Measurements from ENCODE around the gene AIRE. TPM values are rescaled to one million over a fixed set of nuclear protein-coding genes. Genes with fewer than 3 reads are reported as not detected.

AIRE gene
- total and polyA plus RNA-seq, 2 of the 13 experiments (the other 11 are each of a cell fraction or from before 2014, with no cell fraction given) = not detected

DNA sequence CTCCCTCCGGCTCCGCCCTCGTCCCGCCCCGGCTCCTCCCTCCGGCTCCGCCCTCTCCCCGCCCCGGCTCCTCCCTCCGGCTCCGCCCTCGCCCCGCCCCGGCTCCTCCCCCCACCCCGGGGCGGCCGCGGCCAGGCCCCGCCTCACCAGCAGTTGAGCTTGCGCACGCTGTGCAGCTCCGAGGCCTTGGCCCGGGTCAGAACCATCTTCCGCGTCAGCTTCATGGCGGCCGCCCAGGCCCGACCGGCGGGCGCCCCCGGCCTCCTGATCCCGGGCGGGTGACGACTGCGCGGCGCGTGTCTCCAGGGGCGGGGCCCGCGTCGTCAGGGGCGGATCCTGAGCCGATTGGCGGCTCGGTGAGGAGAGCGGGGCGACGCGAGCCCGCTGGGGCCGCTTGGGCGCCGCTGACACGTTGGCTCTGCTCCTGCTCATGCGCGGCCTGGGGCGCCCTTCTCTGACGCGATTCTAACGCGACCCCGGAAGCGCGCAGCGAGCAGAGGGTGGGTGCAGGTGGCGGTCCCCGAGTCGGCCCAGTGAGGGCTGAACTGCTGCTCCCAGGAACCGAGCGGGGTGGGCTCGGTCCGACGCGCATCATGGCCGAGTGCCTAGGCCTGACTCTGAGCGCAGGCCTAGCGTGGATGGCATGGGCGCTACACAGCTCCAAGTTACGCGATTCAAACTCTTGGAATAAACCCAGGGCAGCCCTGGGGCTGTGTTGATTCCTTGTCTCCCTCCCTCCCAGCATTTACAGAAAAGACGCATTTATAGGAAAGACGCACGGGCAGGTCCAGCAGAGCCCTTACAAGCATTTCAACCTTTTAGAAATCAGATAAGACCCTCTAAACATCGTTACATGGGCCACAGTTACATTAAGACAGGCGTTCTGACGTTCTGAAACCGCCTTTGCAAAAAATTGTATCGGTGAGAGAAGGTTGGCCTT, 53.6 kb downstream of the AIRE start, which contains the start of gene CFAP410 (continued):
- TF ChIP-seq, protein P1, sequence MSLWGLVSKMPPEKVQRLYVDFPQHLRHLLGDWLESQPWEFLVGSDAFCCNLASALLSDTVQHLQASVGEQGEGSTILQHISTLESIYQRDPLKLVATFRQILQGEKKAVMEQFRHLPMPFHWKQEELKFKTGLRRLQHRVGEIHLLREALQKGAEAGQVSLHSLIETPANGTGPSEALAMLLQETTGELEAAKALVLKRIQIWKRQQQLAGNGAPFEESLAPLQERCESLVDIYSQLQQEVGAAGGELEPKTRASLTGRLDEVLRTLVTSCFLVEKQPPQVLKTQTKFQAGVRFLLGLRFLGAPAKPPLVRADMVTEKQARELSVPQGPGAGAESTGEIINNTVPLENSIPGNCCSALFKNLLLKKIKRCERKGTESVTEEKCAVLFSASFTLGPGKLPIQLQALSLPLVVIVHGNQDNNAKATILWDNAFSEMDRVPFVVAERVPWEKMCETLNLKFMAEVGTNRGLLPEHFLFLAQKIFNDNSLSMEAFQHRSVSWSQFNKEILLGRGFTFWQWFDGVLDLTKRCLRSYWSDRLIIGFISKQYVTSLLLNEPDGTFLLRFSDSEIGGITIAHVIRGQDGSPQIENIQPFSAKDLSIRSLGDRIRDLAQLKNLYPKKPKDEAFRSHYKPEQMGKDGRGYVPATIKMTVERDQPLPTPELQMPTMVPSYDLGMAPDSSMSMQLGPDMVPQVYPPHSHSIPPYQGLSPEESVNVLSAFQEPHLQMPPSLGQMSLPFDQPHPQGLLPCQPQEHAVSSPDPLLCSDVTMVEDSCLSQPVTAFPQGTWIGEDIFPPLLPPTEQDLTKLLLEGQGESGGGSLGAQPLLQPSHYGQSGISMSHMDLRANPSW (CRISPR knock-in tag; IDR thresholded peaks at IDR 0.05; ENCODE audit: borderline replicate concordance) = peak; percentile 70; the same call in 1 of the 2 replicates
- TF ChIP-seq HNRNPH1 (optimal IDR thresholded peaks at IDR 0.05; ENCODE audit: low read depth, low read length) (peak; percentile 47), SALL2 (CRISPR knock-in tag; IDR thresholded peaks at IDR 0.05) (peak; percentile 94), SCMH1 (CRISPR knock-in tag; IDR thresholded peaks at IDR 0.05; ENCODE audit: borderline replicate concordance) (no peak), MED13 (CRISPR knock-in tag; IDR thresholded peaks at IDR 0.05) (no peak), TAF1 (CRISPR knock-in tag; IDR thresholded peaks at IDR 0.05) (peak; percentile 96), SOX5 (CRISPR knock-in tag; IDR thresholded peaks at IDR 0.05; ENCODE audit: borderline replicate concordance) (peak; percentile 31; the same call in 1 of the 2 replicates), STAT5B (CRISPR knock-in tag; IDR thresholded peaks at IDR 0.05) (no peak), HMG20A (CRISPR knock-in tag; IDR thresholded peaks at IDR 0.05; ENCODE audit: borderline replicate concordance) (no peak), NRL (CRISPR knock-in tag; IDR thresholded peaks at IDR 0.05; ENCODE audit: borderline replicate concordance) (peak; percentile 88), NFKBIZ (CRISPR knock-in tag; IDR thresholded peaks at IDR 0.05) (peak; percentile 60; the same call in 1 of the 2 replicates), ZNF558 (CRISPR knock-in tag; IDR thresholded peaks at IDR 0.05; ENCODE audit: borderline replicate concordance) (no peak), HDAC2 (CRISPR knock-in tag; IDR thresholded peaks at IDR 0.05) (peak; percentile 82), MAF1 (CRISPR knock-in tag; IDR thresholded peaks at IDR 0.05; ENCODE audit: borderline replicate concordance) (0 out of 2 replicates have a peak, but pooled peaks have one; percentile 69)
- TF ChIP-seq, protein P2, sequence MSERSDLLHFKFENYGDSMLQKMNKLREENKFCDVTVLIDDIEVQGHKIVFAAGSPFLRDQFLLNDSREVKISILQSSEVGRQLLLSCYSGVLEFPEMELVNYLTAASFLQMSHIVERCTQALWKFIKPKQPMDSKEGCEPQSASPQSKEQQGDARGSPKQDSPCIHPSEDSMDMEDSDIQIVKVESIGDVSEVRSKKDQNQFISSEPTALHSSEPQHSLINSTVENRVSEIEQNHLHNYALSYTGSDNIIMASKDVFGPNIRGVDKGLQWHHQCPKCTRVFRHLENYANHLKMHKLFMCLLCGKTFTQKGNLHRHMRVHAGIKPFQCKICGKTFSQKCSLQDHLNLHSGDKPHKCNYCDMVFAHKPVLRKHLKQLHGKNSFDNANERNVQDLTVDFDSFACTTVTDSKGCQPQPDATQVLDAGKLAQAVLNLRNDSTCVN (CRISPR knock-in tag; IDR thresholded peaks at IDR 0.05; ENCODE audit: borderline replicate concordance) = peak; percentile 34; the same call in 1 of the 2 replicates
- TF ChIP-seq, protein P3, sequence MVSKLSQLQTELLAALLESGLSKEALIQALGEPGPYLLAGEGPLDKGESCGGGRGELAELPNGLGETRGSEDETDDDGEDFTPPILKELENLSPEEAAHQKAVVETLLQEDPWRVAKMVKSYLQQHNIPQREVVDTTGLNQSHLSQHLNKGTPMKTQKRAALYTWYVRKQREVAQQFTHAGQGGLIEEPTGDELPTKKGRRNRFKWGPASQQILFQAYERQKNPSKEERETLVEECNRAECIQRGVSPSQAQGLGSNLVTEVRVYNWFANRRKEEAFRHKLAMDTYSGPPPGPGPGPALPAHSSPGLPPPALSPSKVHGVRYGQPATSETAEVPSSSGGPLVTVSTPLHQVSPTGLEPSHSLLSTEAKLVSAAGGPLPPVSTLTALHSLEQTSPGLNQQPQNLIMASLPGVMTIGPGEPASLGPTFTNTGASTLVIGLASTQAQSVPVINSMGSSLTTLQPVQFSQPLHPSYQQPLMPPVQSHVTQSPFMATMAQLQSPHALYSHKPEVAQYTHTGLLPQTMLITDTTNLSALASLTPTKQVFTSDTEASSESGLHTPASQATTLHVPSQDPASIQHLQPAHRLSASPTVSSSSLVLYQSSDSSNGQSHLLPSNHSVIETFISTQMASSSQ (IDR thresholded peaks at IDR 0.05; ENCODE audit: low read depth) = no peak
- TF ChIP-seq, protein P3 (CRISPR knock-in tag; IDR thresholded peaks at IDR 0.05; ENCODE audit: borderline replicate concordance) = peak; percentile 68

Measured in HepG2 (cell line).